HG03139 (cell line): ENCODE results near the gene BEND5.
A peak's percentile ranks its signal among the peaks of the same experiment; 100 is the strongest.

Source experiments
- ATAC-seq: cut with Tn5 transposase; IDR thresholded peaks from one replicate; pipeline ENCODE4 v1.9.1; 2021; ENCODE audit not compliant: unreplicated experiment

The BEND5 gene

DNA sequence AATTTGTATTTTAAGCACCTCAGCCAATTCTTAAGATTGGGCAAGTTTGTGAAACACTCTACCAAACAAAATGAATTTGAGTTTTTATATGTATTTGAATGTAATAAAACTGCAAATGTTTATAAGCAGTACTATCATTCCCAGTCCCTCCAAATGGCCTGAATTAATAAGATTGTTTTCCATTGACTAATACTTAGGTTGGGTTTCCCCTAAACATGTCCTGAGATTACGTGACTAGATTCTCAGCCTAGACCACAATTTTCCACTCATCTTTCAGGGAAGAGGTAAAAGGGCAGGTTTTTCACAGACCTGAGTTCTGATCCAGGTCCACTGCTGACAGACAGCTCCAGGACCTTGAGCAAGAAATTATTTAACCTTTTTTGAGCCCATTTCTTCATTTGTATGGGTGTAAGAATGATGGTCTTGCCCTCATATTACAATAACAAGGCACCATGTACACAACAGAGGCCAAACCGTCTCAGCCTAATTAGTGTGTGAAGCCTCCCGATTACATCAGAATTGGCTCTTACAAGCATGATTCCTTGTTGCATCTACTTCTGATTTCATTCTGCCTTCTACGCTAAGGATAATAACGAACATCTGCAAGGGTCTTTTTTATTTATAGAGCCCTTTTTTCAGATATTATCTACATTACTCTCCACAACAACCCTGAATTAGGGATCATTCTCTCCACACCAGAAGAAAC is 51.2 kb downstream of the BEND5 start:
- no peak for ATAC-seq

DNA sequence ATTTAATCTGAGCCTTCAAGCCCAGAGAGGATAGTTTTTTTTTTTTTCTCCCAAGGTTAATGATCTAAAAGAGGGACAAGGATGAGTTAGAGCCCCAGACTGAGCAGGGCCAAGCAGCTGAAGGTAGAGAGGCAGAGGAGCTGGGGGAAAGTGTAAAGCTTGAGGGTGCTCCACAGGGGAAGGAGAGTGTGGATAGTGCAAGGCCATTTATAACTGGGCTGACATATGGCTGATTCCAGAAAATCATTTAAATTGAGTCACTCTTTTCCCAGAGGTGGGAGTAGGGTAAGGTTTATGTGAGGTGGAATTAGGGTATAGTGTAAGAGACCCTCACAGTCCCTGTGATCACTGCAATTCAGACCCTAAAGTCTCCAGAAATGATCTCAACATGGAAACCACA is 55.8 kb downstream of the BEND5 start:
- no peak for ATAC-seq

DNA sequence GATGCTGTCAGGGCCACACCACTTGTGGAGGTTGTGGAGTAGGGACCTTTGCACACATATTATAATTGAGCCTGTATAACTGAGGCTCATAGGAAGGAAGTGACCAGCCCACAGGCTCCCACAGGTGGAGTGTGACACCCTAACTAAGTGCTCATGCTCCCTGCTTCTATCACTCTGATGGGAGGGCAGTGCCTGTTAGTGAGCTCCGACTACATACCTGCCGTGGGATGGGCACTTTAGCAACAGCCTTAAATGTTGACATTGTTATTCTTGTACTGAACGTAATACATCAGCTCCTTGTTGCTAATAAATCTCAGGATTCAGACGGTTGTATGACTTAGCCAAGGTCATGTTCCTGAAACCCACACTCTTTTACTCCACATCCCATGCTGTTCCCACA is 58.0 kb downstream of the BEND5 start:
- ATAC-seq: no peak

DNA sequence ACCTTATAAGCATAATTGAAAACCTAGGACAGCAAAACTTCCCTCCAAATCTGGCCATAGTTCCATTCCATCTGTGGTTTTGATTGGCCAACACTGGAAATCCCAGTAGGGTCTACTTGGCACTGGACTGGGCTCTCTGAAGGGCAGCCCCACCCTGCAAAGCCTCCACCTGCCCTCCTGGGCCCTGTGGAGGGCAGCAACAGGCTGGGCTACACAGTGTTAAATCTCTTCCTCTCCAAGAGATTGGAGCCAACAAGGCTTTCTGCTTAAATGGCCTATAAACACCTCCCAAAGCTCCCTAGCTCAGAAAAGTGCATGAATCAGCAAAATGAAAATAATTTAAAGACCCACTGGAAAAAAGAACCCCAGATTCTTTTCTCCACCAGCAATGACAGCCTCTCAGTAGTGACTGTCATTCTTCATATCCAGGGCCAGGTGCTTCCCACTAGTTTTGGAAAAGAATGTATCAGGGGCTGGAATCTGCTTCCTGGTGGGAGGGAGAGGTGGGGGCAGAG is 58.5 kb downstream of the BEND5 start:
- ATAC-seq: no peak

DNA sequence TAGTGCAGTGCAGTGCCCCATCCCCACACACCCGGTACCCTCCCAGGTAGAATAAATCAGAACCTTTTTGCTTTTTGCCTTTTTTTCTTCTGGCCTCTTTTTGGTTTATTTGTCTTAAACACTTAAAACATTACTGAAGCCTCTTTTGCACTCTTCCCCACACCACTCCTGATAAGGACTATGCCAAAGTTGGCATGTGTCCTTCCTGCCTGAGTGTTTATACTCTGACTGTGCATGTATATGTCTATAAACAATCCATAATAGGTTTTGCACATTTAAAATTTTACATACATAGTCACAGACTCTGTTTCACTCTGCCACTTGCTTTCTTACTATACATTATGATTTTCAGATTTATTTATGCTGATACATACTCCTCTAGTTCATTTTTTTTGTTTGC is 59.6 kb downstream of the BEND5 start:
- ATAC-seq: no peak

DNA sequence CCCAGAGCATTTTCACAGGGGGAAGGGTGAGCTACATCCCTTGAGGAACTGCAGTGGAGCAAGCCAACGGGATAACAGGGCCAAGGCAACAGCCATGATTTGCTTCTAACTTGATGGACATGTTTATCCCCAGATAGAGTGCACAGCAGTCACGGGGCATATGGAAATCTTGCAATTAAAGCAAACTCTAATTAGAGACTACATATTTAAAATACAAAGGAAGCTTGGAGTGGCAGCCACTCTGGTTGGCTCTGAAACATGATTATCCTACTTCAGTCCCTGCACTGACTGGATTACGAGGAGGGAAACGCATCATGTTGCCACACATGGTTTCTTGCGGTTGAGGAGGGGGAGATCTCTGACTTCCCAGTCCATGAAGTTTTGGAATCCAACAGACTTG is 60.8 kb downstream of the BEND5 start:
- ATAC-seq: no peak

DNA sequence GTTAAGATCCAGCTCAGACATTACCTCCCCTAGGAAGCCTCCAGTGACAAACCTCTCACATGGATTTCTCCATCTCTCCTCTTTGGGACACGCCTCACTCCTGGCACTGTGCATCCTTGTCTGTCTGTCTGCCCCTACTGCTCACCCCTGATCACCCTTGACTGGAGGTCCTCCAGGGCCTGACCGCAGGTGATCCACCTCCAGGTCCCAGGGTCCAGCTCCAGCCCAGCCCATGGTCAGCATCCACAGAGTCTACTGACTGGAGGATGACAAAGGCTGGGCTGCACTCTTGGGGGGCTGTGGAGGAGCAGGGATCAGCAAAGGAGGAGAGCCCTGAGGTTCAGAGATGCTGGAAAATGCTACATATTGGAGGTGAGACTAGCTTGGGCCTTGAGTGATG is 65.8 kb downstream of the BEND5 start:
- ATAC-seq: no peak

DNA sequence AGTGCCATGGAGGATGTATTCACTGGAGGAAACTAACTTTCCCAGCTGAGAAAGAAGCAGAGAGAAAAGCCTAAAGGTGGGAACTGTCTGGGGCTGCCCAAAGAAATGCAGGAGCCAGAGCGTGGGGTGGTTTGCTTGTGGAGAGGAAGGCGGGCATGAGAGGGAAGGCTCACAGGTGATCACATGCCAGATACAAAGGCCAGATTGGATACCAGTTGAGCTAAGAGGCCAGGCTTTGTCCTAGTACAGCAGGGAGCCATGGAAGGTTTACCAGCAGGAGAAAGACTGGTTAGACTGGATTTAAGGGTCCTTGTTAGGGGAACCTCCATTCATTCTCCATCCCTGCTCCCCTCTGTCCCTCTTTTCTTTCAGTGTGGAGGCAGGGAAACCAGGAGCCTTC is 66.4 kb downstream of the BEND5 start:
- no peak for ATAC-seq

DNA sequence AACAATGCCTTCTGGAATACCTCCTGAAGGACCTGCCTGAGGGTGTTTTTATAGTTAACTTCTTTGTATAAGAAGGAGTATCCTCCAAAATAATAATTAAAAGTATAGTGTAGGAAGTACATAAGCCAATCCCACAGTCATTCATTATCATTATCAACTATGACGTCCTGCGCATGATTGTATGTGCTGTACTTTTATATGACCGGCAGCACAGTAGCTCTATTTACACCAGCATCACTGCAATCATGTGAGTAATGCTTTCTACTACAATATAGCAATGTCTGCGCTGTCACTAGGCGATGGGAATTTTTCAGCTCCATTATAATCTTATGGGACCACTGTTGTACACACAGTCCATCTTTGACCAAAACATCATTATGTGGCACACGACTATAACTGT is 72.0 kb downstream of the BEND5 start:
- no peak for ATAC-seq

DNA sequence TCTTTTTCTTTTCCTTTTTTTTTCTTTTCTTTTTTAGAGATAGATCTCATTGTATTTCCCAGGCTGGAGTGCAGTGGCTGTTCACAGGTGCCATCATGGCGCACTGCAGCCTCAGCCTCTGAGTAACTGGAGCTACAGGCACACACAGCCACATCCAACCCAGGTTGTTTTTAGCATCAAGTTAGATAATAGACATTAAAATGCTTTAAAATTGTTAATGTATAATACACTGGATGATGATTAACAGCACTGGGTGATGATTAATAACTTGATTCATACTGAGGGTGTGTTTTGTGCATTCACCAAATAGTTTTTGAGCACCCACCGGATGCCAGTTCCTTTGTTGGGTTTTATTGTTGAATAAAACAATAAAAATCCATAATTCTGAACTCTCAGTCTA is 75.2 kb downstream of the BEND5 start:
- ATAC-seq: peak; percentile 49

DNA sequence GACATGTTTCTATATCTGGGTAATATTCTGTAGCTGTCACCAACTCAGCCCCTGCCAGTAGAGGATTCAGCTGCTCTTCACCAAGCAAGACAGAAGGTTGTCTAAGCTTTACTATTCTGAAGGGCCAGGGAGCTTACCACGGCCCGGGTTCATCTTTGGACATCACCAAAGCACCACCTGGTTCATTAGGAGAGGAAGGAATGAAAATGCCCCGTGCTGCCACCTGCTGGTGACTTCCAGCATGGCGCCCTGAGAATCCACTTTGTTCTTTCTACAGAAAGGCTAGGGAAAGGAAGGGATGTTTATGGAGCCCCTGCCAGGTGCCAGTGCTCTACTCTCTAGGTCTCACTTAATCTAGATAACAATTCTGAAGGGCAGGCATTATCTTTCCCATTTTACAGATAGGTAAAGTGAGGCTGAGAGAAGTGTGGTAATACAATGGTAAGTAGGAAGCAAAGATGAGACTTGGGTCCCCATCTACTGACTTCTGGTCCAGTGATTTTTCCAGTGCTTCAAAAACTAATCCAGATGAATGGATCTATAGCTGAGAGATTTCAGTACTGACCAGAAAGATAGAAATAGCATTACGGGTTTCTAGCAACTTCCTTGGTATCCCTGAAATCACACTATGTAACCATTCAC is 79.5 kb downstream of the BEND5 start:
- peak; percentile 65 for ATAC-seq

DNA sequence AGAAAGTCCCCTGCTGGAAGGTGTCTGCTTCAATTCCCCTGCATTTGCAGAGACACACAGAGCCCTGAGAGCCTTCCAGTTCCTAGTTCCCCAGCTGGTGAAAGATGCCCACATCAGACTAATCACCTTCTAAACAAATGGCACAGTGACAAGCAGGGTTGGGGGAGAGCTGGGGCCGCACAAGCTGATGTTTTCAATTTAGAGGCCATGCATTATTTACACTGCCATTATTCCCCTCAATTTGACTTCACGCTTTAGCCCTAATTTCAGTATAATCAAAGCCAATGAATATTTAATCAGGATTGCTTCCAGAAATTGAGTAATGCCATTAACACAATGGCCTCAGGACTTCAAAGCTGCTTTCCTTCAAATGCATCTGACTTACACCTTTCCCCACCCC is 81.5 kb downstream of the BEND5 start:
- no peak for ATAC-seq

DNA sequence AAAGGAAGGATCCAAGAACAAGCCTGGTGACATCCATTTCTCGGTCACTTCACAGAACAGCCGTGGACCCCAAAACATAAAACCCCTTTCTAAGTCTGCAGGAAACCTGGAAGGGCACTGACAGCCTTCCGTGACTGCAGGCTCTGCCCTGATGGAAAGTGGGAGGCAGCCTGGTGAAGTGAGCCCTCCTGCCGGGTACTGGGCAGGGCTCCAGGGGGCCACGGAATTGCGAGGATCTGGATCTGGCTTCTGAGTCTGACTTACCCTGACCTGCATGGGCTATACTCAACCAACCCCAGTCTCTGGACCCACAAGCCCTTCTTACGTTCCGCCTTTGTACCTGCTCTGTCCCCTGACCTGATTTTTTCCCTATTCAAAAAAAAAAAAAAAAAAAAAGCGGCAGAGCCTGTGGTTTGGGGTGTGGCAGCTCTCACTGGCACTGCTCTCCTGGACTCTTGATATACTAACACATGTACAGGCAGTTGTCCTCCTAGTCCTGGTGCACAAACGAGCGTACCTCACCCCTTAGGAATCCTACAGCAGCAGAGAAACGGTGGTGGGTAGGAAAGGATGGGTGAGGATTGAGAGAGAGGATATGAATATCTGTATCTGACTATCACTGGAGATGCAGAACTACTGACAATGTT is 82.9 kb downstream of the BEND5 start:
- no peak for ATAC-seq

DNA sequence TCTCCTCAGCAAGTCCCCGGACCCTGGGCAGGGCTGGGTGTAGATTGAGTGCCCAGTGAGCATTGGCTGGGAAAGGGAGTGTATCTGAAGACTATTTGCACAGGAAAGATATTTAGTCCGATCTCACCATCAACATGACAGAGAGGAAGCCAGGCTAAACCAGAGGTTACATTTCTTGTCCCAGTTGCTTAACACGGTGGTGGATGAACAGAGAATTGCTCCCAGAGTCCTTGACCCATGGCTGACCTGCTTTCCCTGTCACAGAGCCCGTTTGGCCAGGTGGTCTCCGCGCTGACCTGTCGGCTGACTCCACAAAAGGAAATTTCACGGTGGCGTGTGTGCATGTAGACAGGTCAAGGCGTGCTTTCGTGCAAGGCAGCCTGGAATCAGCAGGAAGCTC is 83.5 kb downstream of the BEND5 start:
- ATAC-seq: no peak

DNA sequence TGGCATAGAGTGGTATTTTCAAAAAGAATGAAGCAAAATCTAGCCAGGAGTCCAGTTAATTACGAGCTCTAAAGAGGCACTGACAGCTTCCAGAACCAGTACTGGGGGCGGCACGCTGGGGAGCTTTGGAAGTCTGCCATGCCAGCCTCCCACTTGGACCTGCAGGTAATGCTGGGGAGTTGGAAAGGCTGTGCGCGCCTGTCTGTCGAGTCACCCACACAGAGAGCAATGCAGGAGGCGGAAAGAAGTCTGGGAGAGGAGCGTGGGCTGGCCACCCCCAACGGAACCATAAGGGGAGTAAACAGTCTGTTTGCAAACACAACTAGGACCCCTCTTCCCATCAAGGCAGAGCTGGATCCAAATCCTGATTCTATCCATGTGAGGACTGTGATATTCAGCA is 84.5 kb downstream of the BEND5 start:
- no peak for ATAC-seq

DNA sequence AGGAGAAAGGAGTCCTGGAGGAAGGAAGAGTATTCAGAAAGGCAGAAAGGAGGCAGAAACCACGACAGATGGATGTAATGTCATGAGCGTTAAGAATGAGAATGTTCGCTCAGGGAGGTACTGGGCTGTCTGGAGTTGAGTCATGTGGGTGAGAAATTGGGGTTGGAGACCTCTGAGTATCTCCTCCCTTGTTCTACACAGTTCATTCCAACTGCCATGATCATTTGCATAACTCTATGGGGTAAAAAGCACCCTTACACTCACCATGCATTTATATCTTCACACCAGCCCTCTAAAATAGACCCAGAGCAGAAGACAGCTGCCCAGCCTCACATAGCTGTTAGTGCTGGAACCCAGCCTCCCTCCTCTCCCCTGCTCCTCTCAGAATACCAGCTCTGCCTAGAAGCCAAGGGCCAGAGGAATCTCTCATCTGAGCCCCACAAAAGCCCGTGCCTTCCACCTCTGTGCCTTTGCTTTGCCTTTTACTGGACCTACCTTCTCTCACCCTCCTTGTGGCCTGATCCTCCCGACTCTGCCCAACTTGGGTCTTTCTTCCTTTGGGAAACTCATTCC is 85.2 kb downstream of the BEND5 start:
- ATAC-seq: peak; percentile 58

DNA sequence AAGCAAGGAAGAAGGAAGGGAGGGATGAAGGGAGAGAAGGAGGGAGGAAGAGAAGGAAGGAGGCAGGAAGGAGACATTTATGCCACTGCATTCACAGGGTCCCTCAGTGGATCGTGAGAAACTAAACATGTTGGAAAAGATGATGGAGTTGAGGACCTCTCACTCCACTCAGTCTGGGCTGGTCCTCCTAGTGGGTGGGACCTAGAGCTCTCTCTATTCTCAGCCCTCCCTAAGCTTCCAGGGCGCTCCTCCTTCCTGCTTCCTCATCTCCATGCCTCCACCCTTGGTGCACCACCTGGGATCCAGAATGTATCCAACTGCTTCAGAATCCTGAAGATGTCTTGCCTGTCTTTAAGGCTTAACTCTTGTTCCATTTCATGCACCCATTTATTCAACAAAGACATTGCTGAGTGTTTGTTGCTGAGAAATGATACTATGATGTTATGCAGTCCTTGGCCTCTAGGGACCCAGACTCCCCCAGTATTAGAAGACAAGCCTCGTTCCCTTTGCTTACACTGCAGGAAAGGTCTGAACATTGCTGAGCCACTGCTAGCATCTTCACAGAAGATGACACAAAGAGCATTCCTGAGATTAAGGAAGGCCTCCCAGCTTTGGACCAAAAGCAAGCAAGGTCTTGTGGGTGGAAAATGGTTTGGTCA is 88.5 kb downstream of the BEND5 start:
- peak; percentile 70 for ATAC-seq

DNA sequence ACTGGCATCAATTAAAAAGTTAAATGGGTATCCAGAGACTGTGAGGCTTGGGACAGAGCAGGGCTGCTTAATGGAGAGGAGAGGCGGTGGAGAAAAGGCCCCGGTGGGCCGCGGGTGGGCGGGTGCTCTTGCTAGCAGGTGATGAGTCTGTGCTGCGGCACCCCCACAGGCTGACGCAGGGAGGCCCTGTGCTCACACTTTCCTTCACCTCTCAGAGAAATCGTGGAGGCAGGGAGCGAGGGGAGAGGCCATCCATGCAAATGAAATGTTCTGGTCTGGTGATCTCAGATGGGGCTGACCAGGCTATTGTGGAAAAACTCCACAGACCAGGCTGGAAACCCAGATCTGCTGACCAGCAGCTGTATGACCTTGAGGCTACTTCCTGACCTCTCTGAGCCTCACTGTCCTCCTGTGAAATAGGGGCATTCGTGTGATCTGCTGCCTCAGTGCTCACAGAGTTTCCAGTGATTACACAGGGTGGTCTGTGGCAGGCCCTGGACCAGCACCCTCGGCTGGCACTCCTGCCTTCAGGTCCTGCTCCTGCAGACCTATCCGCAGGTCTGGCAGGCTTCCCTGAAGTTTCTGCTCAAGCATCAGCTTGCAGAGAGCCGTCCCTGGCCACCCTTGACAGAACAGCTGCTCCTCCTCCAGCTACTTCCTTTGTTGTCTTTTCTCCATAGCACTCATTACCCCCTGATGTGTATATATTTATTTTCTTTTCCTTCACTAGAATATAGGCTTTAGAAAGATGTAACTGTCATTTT is 89.2 kb downstream of the BEND5 start:
- ATAC-seq: no peak

DNA sequence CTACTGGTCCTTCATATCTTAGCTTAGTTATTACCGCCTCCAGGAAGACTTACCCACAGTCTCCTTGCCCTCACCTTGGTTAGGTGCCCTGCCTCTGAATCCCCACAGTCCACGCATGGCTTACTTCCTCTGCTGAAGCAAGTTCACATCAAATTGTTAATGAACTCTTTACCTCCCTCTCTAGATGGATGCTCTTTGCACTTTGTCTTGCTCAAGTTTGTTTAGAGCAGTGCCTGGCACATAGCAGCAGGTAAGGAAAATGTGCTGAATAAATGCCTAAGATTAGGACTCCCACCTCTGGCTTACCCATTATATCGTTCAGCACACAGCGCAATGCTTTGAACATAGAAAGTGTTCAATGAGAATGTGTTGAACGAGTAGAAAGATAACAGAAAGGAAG is 90.5 kb downstream of the BEND5 start:
- no peak for ATAC-seq

DNA sequence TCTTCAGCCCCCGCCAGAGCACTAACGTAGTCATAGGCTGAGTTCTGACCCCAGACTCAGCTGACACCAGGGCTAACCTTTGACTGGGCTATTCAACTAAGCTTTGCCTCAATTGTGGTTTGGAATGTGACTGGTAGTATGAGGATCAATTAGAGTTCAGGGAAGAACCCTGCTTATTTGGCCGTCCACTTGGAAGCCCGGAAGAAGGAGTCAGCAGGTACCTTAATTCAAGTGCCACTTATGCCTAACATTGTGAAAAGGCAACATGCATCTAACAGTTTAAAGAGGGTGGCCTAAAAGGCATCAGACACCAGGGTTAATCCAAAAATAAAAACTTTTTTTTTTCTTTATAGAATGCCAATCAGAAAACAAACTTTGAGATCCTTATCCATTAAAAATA is 92.3 kb downstream of the BEND5 start:
- no peak for ATAC-seq

DNA sequence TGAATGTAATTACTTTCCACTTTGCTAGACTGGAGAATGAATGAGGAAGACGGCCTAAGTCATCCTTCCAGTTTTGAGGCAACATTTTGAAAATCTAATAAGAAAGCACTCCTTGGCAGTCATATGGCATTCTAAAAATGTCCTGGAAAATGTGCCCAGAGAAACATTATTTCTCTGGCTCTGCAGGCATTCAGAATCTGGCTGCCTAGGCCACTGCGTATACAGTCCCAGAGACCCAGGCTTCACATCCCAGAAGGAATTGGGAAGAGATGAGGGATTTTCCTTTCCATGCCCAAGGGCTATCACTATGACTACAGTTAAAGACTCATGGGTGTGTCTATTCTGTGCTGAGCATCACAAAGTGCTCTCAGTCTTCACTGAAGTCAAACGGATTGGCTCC is 92.9 kb downstream of the BEND5 start:
- ATAC-seq: no peak
